GM12892 (cell line): ENCODE data around the gene TYW1.
"Not testable (repeated sequence)": the region's sequence is repeated elsewhere in the genome, so short reads cannot be mapped to it uniquely, and the experiment has no call there.

ENCODE experiments used
- POLR2A ChIP-seq: IDR thresholded peaks from 2 replicates; pipeline ENCODE4 v1.6.1; 2011; ENCODE audit warnings: low read depth, low read length, control low read depth
- POLR2AphosphoS5 ChIP-seq: IDR thresholded peaks from 2 replicates; pipeline ENCODE4 v1.6.1; 2011; ENCODE audit warnings: low read depth, low read length, control low read depth
- TAF1 ChIP-seq: IDR thresholded peaks from 2 replicates; pipeline ENCODE4 v1.6.1; 2011; ENCODE audit warnings: low read depth, mild to moderate bottlenecking, control low read depth, low read length, borderline replicate concordance

DNA sequence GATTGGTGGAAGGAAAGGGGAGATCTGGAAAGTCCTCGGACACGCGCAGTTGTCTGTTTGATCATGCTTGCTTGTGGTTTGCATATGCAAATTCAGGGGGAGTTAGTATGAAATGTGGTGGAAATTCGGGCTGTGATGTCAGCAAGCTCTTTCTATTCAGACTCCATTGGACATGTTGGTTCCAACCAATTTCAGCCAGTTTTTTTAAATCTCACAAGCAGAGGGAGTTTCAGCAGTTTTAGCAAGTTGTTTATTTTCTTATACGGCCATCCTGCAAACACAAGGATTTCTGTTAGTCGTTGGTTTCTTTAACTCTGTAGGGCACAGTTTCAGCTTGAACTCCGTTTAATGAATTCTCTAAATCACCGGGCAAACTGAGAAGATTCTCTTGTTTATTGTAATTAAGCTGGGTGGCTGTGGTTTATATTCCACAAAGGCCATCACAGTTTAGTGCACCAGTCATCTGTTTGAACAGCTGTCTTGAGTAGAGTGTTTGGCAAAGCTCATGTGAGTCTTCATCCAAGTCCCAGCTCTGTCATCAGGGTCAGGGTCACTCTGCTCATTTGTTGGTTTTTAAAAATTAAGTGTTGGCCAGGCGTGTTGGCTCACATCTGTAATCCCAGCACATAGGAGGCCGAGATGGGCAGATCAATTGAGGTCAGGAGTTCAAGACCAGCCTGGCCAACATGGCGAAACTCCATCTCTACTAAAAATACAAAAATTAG, 196.4 kb downstream of the TYW1 start:
- TF ChIP-seq TAF1, POLR2AphosphoS5, POLR2A: not testable (repeated sequence)
